Heart left ventricle (tissue), 16 donors: ENCODE data around the gene EREG. TPM values are rescaled to one million over a fixed set of nuclear protein-coding genes. Genes with fewer than 3 reads are reported as not detected.

Source experiments
- ATAC-seq, 4 donors: fragments of 200-7000 bp; cut with Tn5 transposase; one replicate each; pipeline ENCODE4 v1.9.1; 2020 to 2022; ENCODE audit warnings: moderate library complexity in 4 of 4, mild to moderate bottlenecking in 3 of 4, moderate number of reproducible peaks in 1 of 4
- DNase-seq, 5 donors: peaks; one replicate each; pipeline ENCODE4 v3.0.0-alpha.2; 2020
- H3K27ac ChIP-seq, 12 donors: fragments of 200-600 bp; sonication (generic) in 4 of 12; one replicate each; pipeline versions ENCODE4 v1.5.0 to v1.8.0; 2016 to 2022; ENCODE audit warnings: mild to moderate bottlenecking in 2 of 12
- H3K27me3 ChIP-seq, 9 donors: fragments of 200-600 bp; sonication (generic) in 2 of 9; one replicate each; pipeline versions ENCODE4 v1.5.1 to v1.8.0; 2016 to 2022; ENCODE audit warnings: mild to moderate bottlenecking in 3 of 9
- H3K36me3 ChIP-seq, 9 donors: fragments of 200-600 bp; sonication (generic) in 2 of 9; one replicate each; pipeline versions ENCODE4 v1.5.0 to v1.8.0; 2018 to 2022; ENCODE audit warnings: mild to moderate bottlenecking in 2 of 9
- H3K4me1 ChIP-seq, 12 donors: fragments of 200-600 bp; sonication (generic) in 4 of 12; one replicate each; pipeline versions ENCODE4 v1.5.0 to v1.8.0; 2016 to 2022; ENCODE audit warnings: mild to moderate bottlenecking in 3 of 12
- H3K4me3 ChIP-seq, 12 donors: fragments of 200-600 bp; sonication (generic) in 4 of 12; one replicate each; pipeline versions ENCODE4 v1.5.0 to v1.8.0; 2017 to 2022; ENCODE audit warnings: mild to moderate bottlenecking in 9 of 12, moderate library complexity in 4 of 12
- H3K9me3 ChIP-seq, 12 donors: fragments of 200-600 bp; sonication (generic) in 4 of 12; one replicate each; pipeline versions ENCODE4 v1.5.0 to v1.8.0; 2016 to 2022; ENCODE audit warnings: mild to moderate bottlenecking in 1 of 12
- CTCF ChIP-seq, 12 donors: fragments of 200-600 bp; sonication (generic) in 4 of 12; IDR thresholded peaks; one replicate each; pipeline versions ENCODE4 v1.5.0 to v1.8.0; 2018 to 2022; ENCODE audit warnings: antibody characterized with exemption in 12 of 12, mild to moderate bottlenecking in 5 of 12
- POLR2A ChIP-seq, 2 donors: fragments of 450-650 bp; IDR thresholded peaks; one replicate each; pipeline ENCODE4 v1.6.1; 2017; ENCODE audit warnings: antibody characterized with exemption in 2 of 2, mild to moderate bottlenecking in 2 of 2, moderate library complexity in 2 of 2
- WGBS, 4 donors: extraction: QIAGEN DNeasy Blood & Tissue Kit in 2 of 4; methylation state at CpG; one replicate each; pipeline versions ENCODE4 v1.1.5 to v1.1.7; 2013 to 2018; 5-methylcytosine and 5-hydroxymethylcytosine counted together
- intact Hi-C, 10 donors: fragments of 100-400 bp; cut with DNase I; formaldehyde crosslinking; loops; one replicate each; pipeline versions ENCODE4 v1.11.1 to v1.14.2; 2022
- polyA plus RNA-seq, 2 donors: library from polyadenylated mRNA; stranded (reverse); fragments of 200-250 nt; gene quantifications; one replicate each; pipeline ENCODE4 v1.2.3, GENCODE V29; 2013
- total RNA-seq, 9 donors: library from RNA; depleted of rRNA in 2 of 9; stranded (reverse); fragments of >200 nt in 2 of 9; fragmentation: NEBNext Ultra II Directional in 3 of 9; extraction: Animal tissue kit (Norgen Biotek cat#: 25700) in 3 of 9; gene quantifications; one replicate each; pipeline versions ENCODE4 v1.1.0 to v1.2.4, GENCODE V29; 2016 to 2023
- donor health status: ischemic (EF 13 %, LVEDD 7.1; RV severe dilation, severe dysfunction).
- donor health status: healthy with polysubstance abuse.
- donor health status: DM: no; HTN: yes; CAD: no.
- donor health status: DM: no; HTN: no; CAD: no.
- donor health status: ischemic (EF 25% LVEDD 6.9; RV normal size, moderate dysfunction).
- donor health status: ischemic (EF 25% LVEDD 5.7; RV mildly dilated, moderate dysfunction).
- donor health status: healthy.
- donor health status: DM: yes; HTN: yes; CAD: no.
- donor health status: ischemic (EF 35%, LVEDD 5.7; RV mildly dilated, moderate dysfunction).
- donor health status: nonischemic (EF 11% LVEDD 7.7; RV severe dilation, severe dysfunction).
- donor health status: DM: yes; HTN: yes; CAD: no.
- donor health status: PGD.
- donor health status: ischemic (EF 29% LVEDD 5.4; RV normal size, mild dysfunction).
- donor health status: nonischemic (EF 23%, LVEDD 6.1; RV moderate dilation, normal function).

The EREG gene
- total and polyA plus RNA-seq, 11 donors = 0.09 to 8.6 (median 0.83) TPM; not detected in 3

- Histone ChIP-seq H3K27me3 (no peaks in the 10 kb centered on the region), H3K36me3 (no peaks in the 10 kb centered on the region), H3K4me1 (peaks cover 0 to 17% (median 0%) of the 10 kb centered on the region in 12 donors), H3K9me3 (no peaks in the 10 kb centered on the region), H3K27ac (no peak overlapping the region), H3K4me3 (no peak overlapping the region)
- ATAC-seq (no peak), DNase-seq (no peak)
- TF ChIP-seq POLR2A (IDR thresholded peaks at IDR 0.05) = no peak
- TF ChIP-seq CTCF (IDR thresholded peaks at IDR 0.05) = no peak
- intact Hi-C loops = no loop called here
- WGBS, 4 donors = 74 to 83% (median 77%) methylated on average over 7 of the region's 7 CpGs
Observed at GRCh38 chr4:74433541-74434172, 68.7 kb downstream of the EREG start.

GRCh38 chr4:74435296-74435695 is 70.4 kb downstream of the EREG start:
- no peak for TF ChIP-seq POLR2A (IDR thresholded peaks at IDR 0.05)
- TF ChIP-seq CTCF (IDR thresholded peaks at IDR 0.05) = no peak
- 85 to 96% (median 93%) methylated on average over 1 of the region's 1 CpG for WGBS, 4 donors
- DNase-seq (no peak), ATAC-seq (no peak)
- Histone ChIP-seq H3K9me3 (no peaks in the 10 kb centered on the region), H3K4me1 (peaks cover 0 to 17% (median 0%) of the 10 kb centered on the region in 12 donors), H3K4me3 (no peak overlapping the region), H3K36me3 (no peaks in the 10 kb centered on the region), H3K27ac (no peak overlapping the region), H3K27me3 (no peaks in the 10 kb centered on the region)
- intact Hi-C loops = no loop called here

GRCh38 chr4:74437866-74438265 is 72.9 kb downstream of the EREG start:
- Histone ChIP-seq H3K27me3 (no peaks in the 10 kb centered on the region), H3K36me3 (no peaks in the 10 kb centered on the region), H3K4me3 (no peak overlapping the region), H3K27ac (no peak overlapping the region), H3K9me3 (no peaks in the 10 kb centered on the region), H3K4me1 (no peaks in the 10 kb centered on the region)
- no peak for ATAC-seq
- intact Hi-C loops = no loop called here
- no peak for TF ChIP-seq POLR2A (IDR thresholded peaks at IDR 0.05)
- no peak for TF ChIP-seq CTCF (IDR thresholded peaks at IDR 0.05)
- DNase-seq = no peak
- WGBS, 4 donors = 68 to 75% (median 71%) methylated on average over 3 of the region's 3 CpGs

Other genes starting within 250 kb of the EREG start
- 10 to 100 TPM in 6 of 9 donors, 1 to 10 TPM in 3; 8.2 to 16.4 (median 12.6) TPM for gene MTHFD2L, start 207.0 kb upstream of the EREG start, total RNA-seq
- gene MTHFD2L, start 207.0 kb upstream of the EREG start, polyA plus RNA-seq = 10 to 100 TPM in 1 of 2 donors, 1 to 10 TPM in 1; 6.8 to 11.5 TPM
- 1 to 10 TPM in 1 of 9 donors, not detected in 8; 5.8 TPM for gene EPGN, start 56.7 kb upstream of the EREG start, total RNA-seq
- gene EPGN, start 56.7 kb upstream of the EREG start, polyA plus RNA-seq = not detected
- 1 to 10 TPM in 7 of 9 donors, under 1 TPM in 2; 0.27 to 9.1 (median 1.9) TPM for gene AREG, start 80.0 kb downstream of the EREG start, total RNA-seq
- gene AREG, start 80.0 kb downstream of the EREG start, polyA plus RNA-seq = 10 to 100 TPM in 1 of 2 donors, 1 to 10 TPM in 1; 1.6 to 49.6 TPM